HuH-7.5 (cell line): ENCODE results near the gene CHAT.

Experiments used
- DNase-seq: peaks from one replicate; pipeline ENCODE4 v3.0.0; 2011; ENCODE audit warnings: low spot score

Gene CHAT

DNA sequence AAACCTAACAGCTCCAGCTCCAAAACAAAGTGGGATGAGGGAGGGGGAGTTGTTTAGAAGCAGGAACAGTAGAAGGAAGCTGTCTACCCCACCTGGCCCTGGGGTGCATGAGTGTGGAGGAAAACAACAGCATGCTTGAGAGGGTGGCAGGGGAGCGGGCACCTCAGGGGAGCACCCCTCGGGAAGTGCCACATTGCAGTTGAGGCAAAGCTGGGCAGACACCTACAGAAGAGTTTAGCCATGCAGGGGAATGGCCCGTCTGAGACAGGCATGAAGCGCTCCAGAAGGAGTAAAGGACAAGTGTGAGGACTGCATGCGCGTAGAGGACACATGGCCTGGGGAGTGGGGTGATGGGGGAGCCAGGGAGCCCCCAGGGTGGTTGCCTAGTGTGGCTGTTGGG is 18.1 kb downstream of the CHAT start:
- DNase-seq = no peak

DNA sequence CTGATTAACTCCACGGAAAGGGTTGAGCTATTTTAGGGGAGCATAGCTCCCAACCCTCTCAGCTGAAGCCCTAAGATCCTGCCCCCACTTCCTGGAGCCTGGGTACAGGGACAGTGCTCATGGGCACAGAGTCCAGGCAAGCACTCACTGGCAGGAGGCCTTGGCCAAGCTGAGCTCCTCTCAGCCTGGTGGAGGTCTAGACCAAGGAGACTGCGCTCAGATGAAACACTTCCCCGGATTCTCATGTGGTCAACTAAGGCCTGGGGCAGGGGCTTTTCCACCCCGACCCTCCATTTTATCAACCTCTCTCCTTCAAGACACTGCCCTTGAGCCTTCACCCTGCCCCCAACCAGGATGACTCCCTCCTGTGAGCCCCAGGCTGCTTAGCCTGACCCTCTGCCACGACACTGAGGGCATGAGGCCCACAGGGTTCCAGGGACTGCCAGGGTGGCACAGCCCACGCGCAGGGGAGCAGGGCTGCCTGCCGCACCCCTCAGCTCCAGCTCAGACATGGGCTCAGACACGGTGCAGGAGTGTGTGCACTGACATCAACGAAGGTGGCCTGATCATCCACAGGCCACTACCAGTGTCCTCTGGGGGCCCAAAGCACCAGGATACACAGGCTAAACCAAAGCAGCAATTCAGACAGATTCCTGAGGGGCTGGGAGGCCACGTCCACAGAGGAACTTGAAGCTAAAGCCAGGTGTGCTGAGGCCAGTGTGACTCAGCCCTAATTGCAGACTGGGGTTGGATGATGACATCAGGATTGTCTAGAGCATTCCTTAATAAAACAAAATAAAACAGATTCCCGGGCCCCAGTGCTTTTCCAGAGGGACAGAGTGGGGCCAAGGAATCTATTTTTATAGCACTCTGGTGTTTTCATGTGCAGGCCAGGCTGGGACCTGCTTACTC is 18.8 kb downstream of the CHAT start:
- DNase-seq = no peak

DNA sequence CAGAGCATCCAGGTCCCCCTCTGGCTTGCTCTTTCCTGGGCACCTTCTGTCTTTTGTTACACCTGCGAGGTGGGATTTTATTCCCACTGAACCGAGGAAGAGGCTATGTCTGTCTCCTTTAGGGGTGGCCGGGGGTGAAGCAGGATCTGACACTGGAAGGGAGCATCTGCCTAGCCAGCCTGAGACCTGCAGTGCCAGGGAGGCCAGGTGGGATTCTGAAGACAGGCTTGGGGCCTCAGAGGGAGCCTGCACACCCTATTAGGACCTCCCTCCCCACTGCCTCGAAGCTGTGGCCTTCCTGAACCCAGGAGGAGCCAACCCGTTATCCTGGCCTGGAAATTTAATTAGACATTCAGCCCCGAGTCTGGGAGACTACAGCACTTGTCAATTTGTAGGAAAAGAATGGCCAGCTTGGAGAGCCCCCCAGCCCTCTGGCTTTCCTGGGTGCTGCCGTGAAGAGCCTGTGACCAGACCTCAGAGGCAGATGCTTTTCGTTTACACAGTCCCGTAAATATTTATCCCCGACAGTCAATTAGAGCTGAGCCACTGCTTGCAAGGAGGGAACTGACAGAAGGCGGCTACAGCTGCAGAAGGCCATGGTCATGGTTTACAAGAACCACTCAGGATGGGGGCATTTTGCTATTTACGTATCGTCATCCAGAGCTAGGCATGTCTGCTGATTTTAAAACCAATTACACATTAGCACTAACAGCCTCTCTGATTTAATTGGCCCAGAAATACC is 19.7 kb downstream of the CHAT start:
- no peak for DNase-seq

DNA sequence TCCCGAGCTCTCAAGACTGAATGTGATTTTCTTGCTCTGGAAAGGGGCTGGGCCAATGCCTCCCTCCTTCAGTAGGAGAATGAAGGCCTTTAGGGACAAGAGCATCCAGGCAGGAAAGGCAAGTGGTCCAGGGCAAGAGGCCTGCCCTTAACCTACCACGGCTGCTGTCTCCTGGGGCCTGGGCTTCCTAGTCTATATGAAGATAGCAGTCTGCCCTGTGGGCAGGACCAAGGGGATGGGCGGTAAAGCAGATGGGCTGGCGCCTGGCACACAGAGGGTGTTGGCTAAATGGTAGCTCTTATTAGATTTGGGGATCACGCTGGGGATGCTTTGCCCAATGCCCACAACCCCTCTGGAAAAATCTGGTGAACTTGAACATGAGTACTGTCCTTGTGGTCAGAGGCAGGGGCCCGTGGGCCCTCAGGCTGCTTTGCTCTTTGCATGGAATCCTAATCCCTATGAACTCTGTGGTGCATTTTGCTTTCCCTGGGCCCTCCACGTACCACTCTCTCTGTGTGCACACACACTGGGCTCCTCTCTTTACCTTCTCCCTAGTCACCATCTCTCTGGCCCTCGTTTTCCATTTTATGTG is 20.3 kb downstream of the CHAT start:
- no peak for DNase-seq

DNA sequence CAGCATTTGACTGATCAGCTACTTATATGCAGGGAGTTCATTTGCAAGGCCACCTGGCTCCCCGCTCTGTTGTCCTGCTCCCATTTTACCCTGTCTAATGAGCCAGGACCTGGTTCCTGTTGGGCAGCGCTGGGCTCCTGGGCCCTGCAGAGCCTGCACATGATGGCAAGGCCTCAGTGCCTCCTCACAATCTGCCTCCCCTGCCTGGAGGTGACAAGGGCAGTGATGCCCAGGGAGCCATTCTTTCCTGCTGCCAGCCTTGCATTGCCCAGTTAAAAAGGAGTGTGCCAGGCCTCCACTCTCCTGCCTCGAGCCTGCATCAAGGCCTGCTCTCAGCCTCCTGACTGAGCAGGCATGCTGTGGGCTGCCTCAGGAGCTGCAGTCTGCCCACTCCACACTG is 28.5 kb downstream of the CHAT start:
- no peak for DNase-seq

DNA sequence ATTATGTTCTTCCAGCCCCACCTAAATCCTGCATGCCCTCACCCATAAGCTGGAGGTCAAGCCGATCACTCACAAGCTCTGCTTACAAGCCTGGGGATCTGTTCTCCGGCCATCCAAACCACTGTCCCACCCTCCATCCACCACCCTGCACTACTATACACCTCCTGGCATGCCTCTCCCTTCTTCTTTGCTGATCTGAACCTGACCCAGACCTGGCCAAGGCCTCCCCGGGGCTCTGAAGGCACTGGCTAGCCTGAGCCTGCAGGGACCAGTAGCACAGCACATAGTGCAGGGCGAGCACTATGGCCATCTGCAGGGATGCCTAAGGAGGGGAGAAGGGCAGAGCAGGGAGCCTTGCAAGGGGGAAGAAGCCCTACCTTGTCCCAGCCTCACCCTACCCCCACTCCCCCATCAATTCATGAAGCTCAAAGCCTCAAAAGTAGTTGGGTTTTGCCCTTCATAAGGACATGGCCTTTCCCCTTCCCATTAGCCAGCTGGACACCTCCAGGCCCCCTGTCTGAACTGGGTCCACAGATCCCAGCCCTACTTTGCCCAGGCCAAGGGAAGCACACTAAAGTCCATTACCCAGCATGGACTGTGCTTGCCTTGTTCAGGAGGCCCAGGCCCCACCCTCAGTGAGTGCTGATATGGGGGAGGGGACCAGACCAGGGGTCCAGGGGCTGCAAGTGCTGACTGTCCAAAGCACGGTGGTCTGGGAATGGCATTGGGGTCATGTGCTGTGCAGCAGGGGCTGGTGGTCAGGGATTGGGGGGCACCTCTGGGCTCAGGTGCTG is 29.6 kb downstream of the CHAT start:
- no peak for DNase-seq

DNA sequence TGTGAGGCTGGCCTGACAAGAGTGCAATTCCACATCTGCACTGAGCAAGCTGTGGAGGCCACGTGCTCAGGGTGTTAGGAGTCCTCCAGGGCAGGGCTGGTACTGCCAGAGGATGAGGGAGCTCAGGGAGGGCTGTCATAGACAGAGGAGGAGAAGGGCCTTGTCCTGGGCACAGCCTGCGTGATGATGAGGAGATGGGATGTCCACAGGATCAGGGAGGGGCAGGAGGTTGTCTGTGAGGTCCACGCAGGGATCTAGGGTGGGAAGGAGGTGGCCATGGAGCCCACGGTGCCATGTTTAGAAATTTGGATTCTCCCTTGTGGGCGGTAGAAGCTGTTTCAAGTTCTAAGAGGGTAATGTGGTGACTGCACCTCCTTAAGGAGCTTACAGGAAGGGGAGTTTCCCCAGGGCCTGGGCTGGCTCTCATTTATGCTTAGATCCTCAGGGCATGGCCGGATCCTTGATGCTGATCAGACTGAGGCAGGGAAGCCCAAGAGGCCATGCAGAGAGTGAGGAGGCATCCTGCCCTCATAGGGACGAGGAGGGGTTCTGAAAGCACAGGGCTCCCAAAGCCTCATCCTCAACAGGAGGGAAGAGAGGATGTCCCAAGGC is 30.3 kb downstream of the CHAT start:
- no peak for DNase-seq

DNA sequence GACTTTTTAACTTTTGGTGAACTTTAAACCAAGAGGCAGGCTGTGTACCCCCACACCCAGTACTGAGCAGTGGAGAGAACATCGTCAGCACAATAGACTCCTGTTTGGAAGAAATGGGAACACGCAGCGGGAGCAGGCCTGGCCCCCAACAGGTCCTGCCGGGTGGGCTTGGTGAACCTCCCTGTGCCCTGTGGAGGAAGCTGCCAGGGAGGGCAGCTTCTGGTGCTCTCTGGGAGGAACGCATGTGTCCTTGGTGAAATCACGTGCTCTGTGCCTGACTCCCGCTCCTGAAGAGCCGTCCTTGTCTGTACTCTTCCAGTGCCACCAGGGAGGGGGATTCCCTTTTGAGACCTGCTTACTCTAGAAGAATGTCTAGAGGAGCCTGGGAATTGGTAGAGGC is 31.6 kb downstream of the CHAT start:
- DNase-seq = no peak

DNA sequence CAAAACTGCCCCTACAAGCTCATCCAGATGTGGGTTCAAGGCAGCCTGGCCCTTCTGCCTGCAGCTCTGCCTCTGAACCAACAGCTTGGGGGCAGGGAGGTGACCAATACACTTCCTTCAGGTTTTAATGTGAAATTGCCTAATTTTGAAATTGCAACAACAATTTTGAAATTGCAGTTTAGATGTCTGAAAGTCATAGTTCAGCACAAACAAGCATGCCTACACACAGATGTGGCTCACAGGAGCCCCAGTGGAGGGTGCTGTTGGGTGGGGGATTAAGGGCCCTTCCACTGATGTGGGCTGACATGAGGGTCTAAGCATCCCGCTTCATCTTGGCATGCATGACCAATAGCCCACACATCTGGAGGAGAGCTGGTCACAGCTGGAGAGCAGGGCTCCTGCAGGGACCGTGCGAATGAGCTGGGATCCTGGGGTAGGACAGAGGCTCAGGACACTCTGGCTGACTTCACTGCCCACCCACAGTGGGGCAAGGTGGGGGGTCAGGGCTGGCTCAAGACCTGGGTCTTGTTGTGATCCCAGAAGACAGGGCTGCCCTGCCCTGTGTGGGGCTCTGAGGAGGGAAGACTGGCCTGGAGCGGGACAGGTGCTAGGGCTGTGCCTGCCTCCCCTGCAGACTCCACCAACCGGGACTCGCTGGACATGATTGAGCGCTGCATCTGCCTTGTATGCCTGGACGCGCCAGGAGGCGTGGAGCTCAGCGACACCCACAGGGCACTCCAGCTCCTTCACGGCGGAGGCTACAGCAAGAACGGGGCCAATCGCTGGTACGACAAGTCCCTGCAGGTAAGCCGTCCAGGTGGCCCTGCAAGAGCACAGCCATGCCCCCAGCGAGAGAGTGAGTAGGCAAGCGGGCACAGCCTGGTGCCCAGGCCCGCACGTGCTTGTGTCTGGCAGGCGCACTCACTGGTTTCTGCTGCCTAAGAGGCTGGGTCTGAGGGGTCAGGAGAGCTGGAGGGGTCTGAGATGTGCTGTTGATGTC is 32.3 kb downstream of the CHAT start:
- DNase-seq = no peak

DNA sequence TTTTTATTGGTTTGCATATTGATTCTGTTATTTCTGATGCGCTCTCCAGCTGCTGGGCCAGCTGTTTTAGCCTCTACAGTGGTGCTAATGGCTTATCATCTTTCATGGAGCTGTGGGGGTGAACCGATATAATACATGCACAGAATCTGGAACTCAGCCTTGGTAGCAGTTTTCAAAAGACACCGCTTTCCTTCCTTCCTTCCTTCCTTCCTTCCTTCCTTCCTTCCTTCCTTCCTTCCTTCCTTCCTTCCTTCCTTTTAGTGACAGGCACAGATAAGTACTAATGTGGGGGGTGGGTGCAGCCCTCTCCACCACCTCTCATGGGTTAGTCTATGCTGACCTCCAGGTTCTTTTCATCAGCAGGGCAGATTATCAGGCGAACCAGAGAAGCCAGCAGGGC is 33.7 kb downstream of the CHAT start:
- DNase-seq = no peak

DNA sequence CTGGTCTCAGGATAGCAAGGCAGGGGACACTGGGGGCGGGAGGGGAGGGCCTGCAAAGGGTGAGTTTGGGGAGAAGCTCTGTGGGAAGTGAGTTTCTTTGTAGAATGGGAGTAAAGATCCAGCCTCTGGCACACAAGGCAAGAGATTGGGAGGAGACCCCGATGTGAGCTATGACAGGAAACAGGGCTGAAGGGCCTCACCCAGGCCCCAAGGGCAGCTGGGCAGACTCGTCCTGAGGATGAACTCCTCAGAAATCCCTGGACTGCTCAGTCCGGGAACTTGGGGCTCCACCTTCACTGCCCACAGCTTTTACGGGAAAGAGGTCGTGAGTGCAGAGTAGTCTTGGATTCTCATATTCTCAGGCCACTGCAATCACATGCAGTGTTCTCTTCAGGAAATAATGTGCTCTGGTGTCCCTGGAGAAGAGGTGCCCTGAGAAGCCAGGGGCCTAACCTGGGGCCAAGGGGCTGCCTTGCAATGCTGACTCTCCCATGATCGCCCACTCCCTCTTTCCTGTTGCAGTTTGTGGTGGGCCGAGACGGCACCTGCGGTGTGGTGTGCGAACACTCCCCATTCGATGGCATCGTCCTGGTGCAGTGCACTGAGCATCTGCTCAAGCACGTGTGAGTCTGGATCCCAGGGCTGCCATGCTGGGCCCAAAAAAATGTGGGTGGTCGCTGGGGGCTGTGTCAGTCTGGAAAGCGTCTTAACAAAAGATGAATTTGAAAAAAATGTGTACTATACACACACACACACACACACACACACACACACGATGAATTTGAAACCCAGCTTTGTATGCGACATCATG is 34.4 kb downstream of the CHAT start:
- DNase-seq = no peak

DNA sequence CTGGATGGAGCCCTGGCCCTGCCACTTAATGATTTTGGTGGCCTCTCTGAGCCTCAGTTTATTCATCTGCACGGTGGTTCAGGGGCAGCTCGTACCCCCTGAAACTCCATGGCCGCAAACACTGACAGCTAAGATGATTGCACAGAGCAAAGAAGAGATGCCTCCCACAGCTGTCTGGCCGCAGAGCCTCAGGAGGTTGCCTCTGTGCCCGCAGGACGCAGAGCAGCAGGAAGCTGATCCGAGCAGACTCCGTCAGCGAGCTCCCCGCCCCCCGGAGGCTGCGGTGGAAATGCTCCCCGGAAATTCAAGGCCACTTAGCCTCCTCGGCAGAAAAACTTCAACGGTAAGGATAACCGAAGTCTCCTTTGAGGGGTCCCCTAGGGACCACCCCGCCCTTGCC is 35.5 kb downstream of the CHAT start:
- no peak for DNase-seq

DNA sequence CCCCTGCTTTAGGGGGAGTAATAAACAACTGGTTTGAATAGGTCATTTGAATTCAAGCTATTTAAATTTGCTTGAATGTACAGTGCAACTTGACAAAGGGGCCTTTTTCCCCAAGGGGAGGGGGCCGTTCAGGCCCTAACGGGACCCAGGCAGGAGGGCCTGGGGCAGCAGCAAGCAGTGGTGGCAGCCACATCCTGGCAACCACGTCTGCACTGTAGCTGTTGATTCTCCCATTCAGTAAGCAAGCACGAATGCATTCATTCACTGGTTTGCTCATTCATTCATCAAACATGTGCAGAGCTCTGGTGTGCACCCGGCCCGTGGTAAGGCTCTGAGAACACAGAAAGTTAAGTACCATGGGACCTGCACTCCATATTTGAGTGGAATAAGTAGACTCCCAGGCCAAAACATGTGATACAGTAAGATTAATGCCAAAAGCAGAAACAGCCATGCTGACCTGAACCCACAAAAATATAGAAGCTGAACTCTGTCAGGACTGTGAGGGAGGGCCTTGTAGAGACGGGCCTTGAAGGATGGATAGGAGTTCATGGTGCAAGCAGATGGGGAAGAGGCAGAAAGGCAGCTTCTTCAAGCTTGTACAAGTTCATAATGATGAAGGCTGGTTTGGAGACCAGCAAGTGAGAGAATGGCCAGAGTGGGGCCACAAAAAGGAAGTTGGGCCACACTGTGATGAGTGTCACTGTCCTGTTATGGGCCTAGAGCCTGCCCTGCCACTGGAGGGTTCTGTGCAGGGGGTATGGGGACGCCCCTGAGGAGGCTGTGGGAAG is 36.3 kb downstream of the CHAT start:
- DNase-seq = no peak

DNA sequence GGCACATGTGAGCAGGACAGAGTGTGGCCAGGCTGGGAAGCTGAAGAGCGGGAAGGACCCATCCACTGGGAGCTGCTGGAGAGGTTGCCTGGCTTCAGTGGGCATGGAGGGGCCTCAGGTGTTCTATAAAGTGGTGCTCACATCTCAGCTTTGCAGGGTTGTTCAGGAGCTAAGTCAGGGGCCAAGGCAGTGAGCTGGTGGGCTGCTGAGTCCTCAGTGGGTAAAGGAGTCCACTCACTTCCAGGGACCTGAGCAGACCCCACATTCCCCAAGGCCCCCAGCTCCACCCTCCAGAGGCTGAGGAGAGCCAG is 36.8 kb downstream of the CHAT start:
- DNase-seq = no peak

DNA sequence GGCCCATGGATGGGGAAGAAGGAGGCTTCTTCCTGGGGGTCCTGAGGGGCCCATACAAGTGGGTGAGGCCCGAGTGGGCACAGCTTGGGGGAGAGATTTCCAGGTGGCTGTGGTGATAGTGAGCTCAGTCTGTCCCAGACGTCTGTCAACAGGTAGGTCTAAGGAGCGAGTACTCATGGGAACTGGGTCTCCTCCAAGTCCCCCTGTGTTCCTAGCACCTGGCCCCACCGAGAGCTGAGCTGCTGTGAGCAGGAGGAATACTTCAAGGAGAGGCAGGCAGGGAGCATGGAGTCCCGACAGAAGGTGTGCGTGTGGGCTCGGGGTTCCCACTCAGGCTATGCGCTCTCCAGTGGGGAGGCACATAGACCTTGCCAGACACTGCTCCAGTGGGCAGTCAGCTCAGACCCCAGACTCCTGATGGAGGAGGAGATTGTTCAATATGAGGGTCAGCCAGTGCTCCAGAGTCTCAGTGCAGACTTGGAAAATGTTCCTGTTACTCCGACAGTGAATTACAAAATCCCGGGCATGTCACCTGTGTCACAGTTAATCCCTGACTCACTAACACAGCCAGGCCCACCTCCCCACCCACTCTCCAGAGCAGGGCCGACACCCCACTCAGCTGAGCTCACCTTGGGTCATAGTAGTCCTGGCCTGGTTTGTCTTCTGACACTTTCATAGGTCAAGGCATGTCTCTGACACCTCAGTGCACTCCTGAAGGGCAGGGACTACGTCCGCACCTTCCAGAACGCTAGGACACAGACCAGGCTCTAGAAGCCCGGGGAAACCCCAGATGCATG is 37.4 kb downstream of the CHAT start:
- DNase-seq = no peak

DNA sequence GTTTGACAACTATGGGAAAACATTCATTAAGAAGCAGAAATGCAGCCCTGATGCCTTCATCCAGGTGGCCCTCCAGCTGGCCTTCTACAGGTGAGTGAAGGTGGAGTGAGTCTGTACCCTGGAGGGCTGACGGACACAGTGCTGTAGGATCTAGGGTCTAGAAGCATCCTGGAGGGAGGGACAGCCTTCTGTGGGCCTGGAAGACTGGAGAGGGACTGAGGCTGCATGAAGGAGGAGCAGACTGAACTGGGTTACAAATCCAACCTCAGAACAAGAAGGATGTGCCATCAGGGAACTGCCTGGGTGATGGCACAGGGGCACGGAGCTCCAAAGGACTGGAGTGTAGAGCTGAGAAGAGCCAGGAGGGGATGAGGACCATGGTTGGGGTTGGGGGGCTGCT is 38.1 kb downstream of the CHAT start:
- DNase-seq = no peak

DNA sequence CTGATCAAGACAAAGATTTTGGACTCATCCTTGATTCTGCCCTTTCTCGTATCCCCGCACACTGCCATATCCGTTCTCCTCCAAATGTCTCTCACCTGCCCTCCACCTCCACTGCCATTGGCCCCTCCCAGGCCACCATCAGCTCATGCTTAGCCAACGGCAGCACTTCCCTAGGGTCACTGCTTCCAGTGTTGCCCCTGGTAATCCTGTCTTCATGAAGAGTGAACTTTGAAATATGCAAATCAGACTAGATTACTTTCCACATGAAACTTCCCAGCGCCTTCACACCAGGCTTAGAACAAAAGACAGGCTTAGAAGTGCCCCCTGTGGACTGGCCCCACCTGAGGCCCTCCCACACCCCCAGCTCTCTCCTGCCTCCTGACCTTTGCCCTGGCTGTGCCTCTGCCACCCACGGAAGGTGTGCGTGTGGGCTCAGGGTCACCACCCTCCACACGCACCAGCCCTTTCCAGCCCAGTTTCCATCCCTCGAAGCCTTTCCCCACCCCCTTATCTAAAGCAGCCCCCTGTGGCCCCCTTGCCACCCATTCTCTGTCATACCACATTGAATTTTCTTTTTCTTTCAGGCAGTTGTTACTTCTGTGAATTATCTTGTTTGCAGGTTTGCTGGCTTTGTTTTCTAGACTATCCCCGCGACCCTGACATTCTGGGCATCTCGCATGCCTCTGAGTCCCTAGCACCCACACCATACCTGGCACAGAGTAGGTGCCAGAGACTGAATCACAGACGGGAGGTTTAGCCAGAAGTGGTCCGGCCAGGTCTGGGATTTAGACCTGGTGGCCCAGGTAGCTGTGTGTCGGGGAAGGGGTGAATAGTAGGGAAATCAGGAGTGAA is 38.8 kb downstream of the CHAT start:
- no peak for DNase-seq
